ENCODE data around the gene CPA4.

Gene CPA4

GRCh38 chr7:130263130-130263529 lies 29.8 kb upstream of the CPA4 start:
- H3K4me3 ChIP-seq (ENCODE audit: low read length): no peak overlapping the region
- DNase-seq (ENCODE audit: low read depth): no peak
- TF ChIP-seq CTCF (conservative IDR thresholded peaks at IDR 0.05; ENCODE audit: low read length): no peak

GRCh38 chr7:130266258-130266960 lies 26.6 kb upstream of the CPA4 start, which contains the start of gene CPA2:
CPA2 (plus strand) TSS chr7:130266863; CDS start chr7:130266882, 19 bp downstream.
- DNase-seq (ENCODE audit: low read depth): no peak
- no peak within 1 kb of the TSS for H3K4me3 ChIP-seq (ENCODE audit: low read length)

GRCh38 chr7:130266961-130267321 lies 26.0 kb upstream of the CPA4 start:
- TF ChIP-seq CTCF (conservative IDR thresholded peaks at IDR 0.05; ENCODE audit: low read length): no peak
- H3K4me3 ChIP-seq (ENCODE audit: low read length): no peak overlapping the region
- DNase-seq (ENCODE audit: low read depth): no peak

More at GRCh38 chr7:130266258-130266960, 26.6 kb upstream of the CPA4 start, which contains the start of gene CPA2:
- TF ChIP-seq CTCF (conservative IDR thresholded peaks at IDR 0.05; ENCODE audit: low read length): no peak

- no peak for DNase-seq (ENCODE audit: low read depth)
- H3K4me3 ChIP-seq (ENCODE audit: low read length): no peak overlapping the region
- TF ChIP-seq CTCF (conservative IDR thresholded peaks at IDR 0.05; ENCODE audit: low read length): no peak
Observed at GRCh38 chr7:130268463-130269317, 24.3 kb upstream of the CPA4 start.

GRCh38 chr7:130269318-130269694 lies 23.7 kb upstream of the CPA4 start:
- no peak overlapping the region for H3K4me3 ChIP-seq (ENCODE audit: low read length)
- no peak for DNase-seq (ENCODE audit: low read depth)
- no peak for TF ChIP-seq CTCF (conservative IDR thresholded peaks at IDR 0.05; ENCODE audit: low read length)

GRCh38 chr7:130270947-130271800 lies 21.8 kb upstream of the CPA4 start:
- no peak for DNase-seq (ENCODE audit: low read depth)
- H3K4me3 ChIP-seq (ENCODE audit: low read length): no peak overlapping the region
- no peak for TF ChIP-seq CTCF (conservative IDR thresholded peaks at IDR 0.05; ENCODE audit: low read length)

Data from AG10803 (cell line).